GM23338 (cell line): ENCODE results near the gene PAQR4.

Experiments used
- CTCF ChIP-seq, 2 experiments: fragments of 200-600 bp in 1 of 2; sonication (generic) in 1 of 2; conservative IDR thresholded peaks; 2 replicates each; pipeline versions ENCODE4 v1.5.1 to v1.6.1; 2016 to 2017; ENCODE audit warnings: antibody characterized with exemption in 2 of 2, low read depth in 2 of 2, mild to moderate bottlenecking in 2 of 2, moderate library complexity in 1 of 2
- EZH2 ChIP-seq: fragments of 200-600 bp; sonication (generic); IDR thresholded peaks from one replicate; pipeline ENCODE4 v1.8.0; 2017; ENCODE audit warnings: antibody characterized with exemption, mild to moderate bottlenecking, low read depth; ENCODE audit not compliant: unreplicated experiment
- POLR2AphosphoS5 ChIP-seq: IDR thresholded peaks from 2 replicates; pipeline ENCODE4 v1.6.1; 2016; ENCODE audit warnings: antibody characterized with exemption, low read depth

DNA sequence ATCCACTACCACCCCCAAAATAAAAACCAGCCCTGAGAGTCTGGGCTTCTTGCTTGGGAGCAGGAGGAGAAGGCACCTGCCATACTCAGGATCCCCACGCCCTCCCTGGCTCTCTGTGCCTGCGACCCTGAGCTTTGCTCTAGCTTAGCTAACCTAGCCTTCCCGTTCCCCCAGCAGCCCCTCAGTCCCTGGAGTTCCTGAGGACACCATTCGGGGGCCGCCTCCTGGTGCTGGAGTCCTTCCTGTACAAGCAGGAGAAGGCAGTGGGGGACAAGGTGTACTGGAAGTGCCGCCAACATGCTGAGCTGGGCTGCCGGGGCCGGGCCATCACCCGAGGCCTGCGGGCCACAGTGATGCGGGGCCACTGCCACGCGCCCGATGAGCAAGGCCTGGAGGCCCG, 38.9 kb upstream of the PAQR4 start:
- TF ChIP-seq EZH2 (no peak), CTCF (conservative IDR thresholded peaks at IDR 0.05; ENCODE audit: low read depth in 2 of 2) (no peak), POLR2AphosphoS5 (no peak)
